Measurements from ENCODE around the gene DPF3.

The DPF3 gene

GRCh38 chr14:72737560-72737943, 156.3 kb downstream of the DPF3 start:
- DNase-seq: no peak

GRCh38 chr14:72736786-72737559, 156.9 kb downstream of the DPF3 start:
- DNase-seq: no peak

- DNase-seq: no peak
These were observed 157.6 kb downstream of the DPF3 start for GRCh38 chr14:72736308-72736707.

GRCh38 chr14:72732022-72732780, 161.7 kb downstream of the DPF3 start:
- DNase-seq: no peak

GRCh38 chr14:72731252-72732020, 162.5 kb downstream of the DPF3 start:
- DNase-seq: no peak

GRCh38 chr14:72730468-72730867, 163.4 kb downstream of the DPF3 start:
- no peak for DNase-seq

- no peak for DNase-seq
These were observed 167.5 kb downstream of the DPF3 start for GRCh38 chr14:72726444-72726843.

GRCh38 chr14:72723858-72724530, 169.9 kb downstream of the DPF3 start:
- no peak for DNase-seq

- no peak for DNase-seq
These were observed 171.6 kb downstream of the DPF3 start for GRCh38 chr14:72722201-72722785.

- no peak for DNase-seq
These were observed 172.8 kb downstream of the DPF3 start for GRCh38 chr14:72721083-72721482.

GRCh38 chr14:72717220-72717619, 176.7 kb downstream of the DPF3 start:
- DNase-seq: no peak

- no peak for DNase-seq
These were observed 177.4 kb downstream of the DPF3 start for GRCh38 chr14:72716476-72716875.

- no peak for DNase-seq
These were observed 178.1 kb downstream of the DPF3 start for GRCh38 chr14:72715850-72716228.

GRCh38 chr14:72715215-72715849, 178.6 kb downstream of the DPF3 start:
- DNase-seq: no peak

- DNase-seq: no peak
These were observed 179.1 kb downstream of the DPF3 start for GRCh38 chr14:72714871-72715214.

- DNase-seq: no peak
These were observed 179.8 kb downstream of the DPF3 start for GRCh38 chr14:72714094-72714493.

GRCh38 chr14:72711936-72712335, 182.0 kb downstream of the DPF3 start:
- no peak for DNase-seq

- DNase-seq: no peak
These were observed 183.8 kb downstream of the DPF3 start for GRCh38 chr14:72709916-72710611.

GRCh38 chr14:72708708-72709475, 185.0 kb downstream of the DPF3 start:
- no peak for DNase-seq

GRCh38 chr14:72708222-72708621, 185.7 kb downstream of the DPF3 start:
- no peak for DNase-seq

- DNase-seq: no peak
These were observed 187.4 kb downstream of the DPF3 start for GRCh38 chr14:72706485-72706884.

Measured in NCI-H1436 treated with DMSO at 0.1 percent for 48 hours (cell line).